H9 (cell line): ENCODE data around the gene GRIK1. TPM values are rescaled to one million over a fixed set of nuclear protein-coding genes. Genes with fewer than 3 reads are reported as not detected.

Experiments used
- DNase-seq: peaks from one replicate; pipeline ENCODE4 v3.0.0-alpha.2; 2017
- H2AFZ ChIP-seq: one replicate; pipeline ENCODE4 v1.6.1; 2013; ENCODE audit warnings: mild to moderate bottlenecking, low read length, control low read depth, moderate library complexity
- H2AK5ac ChIP-seq: 2 replicates; pipeline ENCODE4 v1.6.1; 2013; ENCODE audit warnings: low read length, control low read depth, mixed read lengths; ENCODE audit not compliant: insufficient read length
- H2BK120ac ChIP-seq: one replicate; pipeline ENCODE4 v1.6.1; 2013; ENCODE audit warnings: low read depth, mild to moderate bottlenecking, low read length, control low read depth, inconsistent platforms; ENCODE audit not compliant: poor library complexity, severe bottlenecking
- H2BK12ac ChIP-seq: 2 replicates; pipeline ENCODE4 v1.6.1; 2013; ENCODE audit warnings: low read length, control low read depth, mixed read lengths, low read depth; ENCODE audit not compliant: insufficient read length
- H2BK15ac ChIP-seq: 2 replicates; pipeline ENCODE4 v1.6.1; 2013; ENCODE audit warnings: low read depth, low read length, control low read depth
- H2BK20ac ChIP-seq: one replicate; pipeline ENCODE4 v1.6.1; 2013; ENCODE audit warnings: low read depth, mild to moderate bottlenecking, low read length, control low read depth, inconsistent platforms; ENCODE audit not compliant: poor library complexity, severe bottlenecking
- H2BK5ac ChIP-seq: 2 replicates; pipeline ENCODE4 v1.6.1; 2013; ENCODE audit warnings: low read length, control low read depth, mixed read lengths; ENCODE audit not compliant: insufficient read length
- H3K14ac ChIP-seq: 2 replicates; pipeline ENCODE4 v1.6.1; 2013; ENCODE audit warnings: low read length, control low read depth; ENCODE audit not compliant: insufficient read depth
- H3K18ac ChIP-seq: 2 replicates; pipeline ENCODE4 v1.6.1; 2013; ENCODE audit warnings: low read depth, mild to moderate bottlenecking, mixed read lengths, low read length, control low read depth; ENCODE audit not compliant: insufficient read length
- H3K23ac ChIP-seq: 2 replicates; pipeline ENCODE4 v1.6.1; 2013; ENCODE audit warnings: low read length, control low read depth, mixed read lengths, low read depth; ENCODE audit not compliant: insufficient read length
- H3K23me2 ChIP-seq: 2 replicates; pipeline ENCODE4 v1.6.1; 2013; ENCODE audit warnings: low read depth, mild to moderate bottlenecking, mixed read lengths, low read length, control low read depth; ENCODE audit not compliant: insufficient read length, poor library complexity, severe bottlenecking
- H3K27ac ChIP-seq: 2 replicates; pipeline ENCODE4 v1.5.1; 2013; ENCODE audit warnings: low read length, control low read depth, mixed read lengths, low read depth; ENCODE audit not compliant: insufficient read length
- H3K27me3 ChIP-seq: 2 replicates; pipeline ENCODE4 v1.6.1; 2013; ENCODE audit warnings: low read length, control low read depth, inconsistent platforms; ENCODE audit not compliant: insufficient read depth
- H3K4ac ChIP-seq: 2 replicates; pipeline ENCODE4 v1.6.1; 2013; ENCODE audit warnings: low read depth, mild to moderate bottlenecking, control low read depth, inconsistent platforms, low read length, moderate library complexity
- H3K4me1 ChIP-seq: 2 replicates; pipeline ENCODE4 v1.6.1; 2013; ENCODE audit warnings: low read length, control low read depth, inconsistent platforms; ENCODE audit not compliant: insufficient read depth
- H3K4me2 ChIP-seq: 2 replicates; pipeline ENCODE4 v1.6.1; 2013; ENCODE audit warnings: low read length, control low read depth, mixed read lengths; ENCODE audit not compliant: insufficient read length, insufficient read depth
- H3K56ac ChIP-seq: 2 replicates; pipeline ENCODE4 v1.6.1; 2013; ENCODE audit warnings: low read depth, mild to moderate bottlenecking, mixed read lengths, low read length, control low read depth; ENCODE audit not compliant: insufficient read length
- H3K79me1 ChIP-seq: 2 replicates; pipeline ENCODE4 v1.6.1; 2013; ENCODE audit warnings: low read depth, mild to moderate bottlenecking, moderate library complexity, low read length, control low read depth, inconsistent platforms; ENCODE audit not compliant: insufficient read depth, poor library complexity, severe bottlenecking
- H3K79me2 ChIP-seq: 2 replicates; pipeline ENCODE4 v1.6.1; 2013; ENCODE audit warnings: low read length, control low read depth, inconsistent platforms; ENCODE audit not compliant: insufficient read depth
- H3K9ac ChIP-seq: 2 replicates; pipeline ENCODE4 v1.6.1; 2013; ENCODE audit warnings: low read length, control low read depth, mixed read lengths; ENCODE audit not compliant: insufficient read length; ENCODE audit errors: extremely low read depth
- H3K9me3 ChIP-seq: one replicate; pipeline ENCODE4 v1.6.1; 2013; ENCODE audit warnings: low read depth, low read length, inconsistent platforms; ENCODE audit not compliant: control insufficient read depth
- H3T11ph ChIP-seq: one replicate; pipeline ENCODE4 v1.6.1; 2013; ENCODE audit warnings: mild to moderate bottlenecking, low read length, control low read depth, inconsistent platforms
- H4K20me1 ChIP-seq: one replicate; pipeline ENCODE4 v1.6.1; 2013; ENCODE audit not compliant: control insufficient read depth, insufficient read length, insufficient read depth
- H4K5ac ChIP-seq: 2 replicates; pipeline ENCODE4 v1.6.1; 2013; ENCODE audit warnings: low read depth, mild to moderate bottlenecking, mixed read lengths, low read length, control low read depth; ENCODE audit not compliant: insufficient read length
- H4K8ac ChIP-seq: replicated peaks from 2 replicates; pipeline ENCODE4 v1.6.1; 2013; ENCODE audit warnings: low read length, control low read depth, mixed read lengths, low read depth; ENCODE audit not compliant: insufficient read length
- H4K91ac ChIP-seq: 2 replicates; pipeline ENCODE4 v1.6.1; 2013; ENCODE audit warnings: low read depth, mild to moderate bottlenecking, moderate library complexity, mixed read lengths, low read length, control low read depth; ENCODE audit not compliant: insufficient read length
- H3K27ac Mint-ChIP-seq, 3 experiments: 2 replicates in 2 of 3; 3 replicates in 1 of 3; pipeline ENCODE4 v1.8.0; 2020 to 2021; ENCODE audit warnings: mixed read lengths in 3 of 3, mild to moderate bottlenecking in 1 of 3, moderate library complexity in 1 of 3
- H3K27me3 Mint-ChIP-seq: 2 replicates; pipeline ENCODE4 v1.8.0; 2021; ENCODE audit warnings: low read depth, mild to moderate bottlenecking, moderate library complexity, mixed read lengths
- H3K36me3 Mint-ChIP-seq, 3 experiments: 2 replicates in 2 of 3; 3 replicates in 1 of 3; pipeline ENCODE4 v1.8.0; 2020 to 2021; ENCODE audit warnings: low read depth in 3 of 3, mixed read lengths in 3 of 3; ENCODE audit not compliant: insufficient read depth in 1 of 3
- H3K4me1 Mint-ChIP-seq, 2 experiments: 2 replicates each; pipeline ENCODE4 v1.8.0; 2020; ENCODE audit warnings: mixed read lengths in 2 of 2
- H3K4me3 Mint-ChIP-seq, 2 experiments: 2 replicates in 1 of 2; 3 replicates in 1 of 2; pipeline ENCODE4 v1.8.0; 2020 to 2021; ENCODE audit warnings: mild to moderate bottlenecking in 2 of 2, mixed read lengths in 2 of 2, moderate library complexity in 1 of 2
- H3K9me3 Mint-ChIP-seq, 2 experiments: 2 replicates in 1 of 2; 3 replicates in 1 of 2; pipeline ENCODE4 v1.8.0; 2020; ENCODE audit warnings: mild to moderate bottlenecking in 2 of 2, mixed read lengths in 2 of 2, moderate library complexity in 1 of 2
- WGBS: extraction: QIAGEN DNeasy Blood & Tissue Kit; methylation state at CpG from one replicate; pipeline ENCODE4 v1.1.7; 2013; ENCODE audit warnings: missing lambda C conversion rate, low lambda C conversion rate, mixed read lengths; ENCODE audit not compliant: insufficient read length; ENCODE audit errors: extremely low coverage; 5-methylcytosine and 5-hydroxymethylcytosine counted together
- total RNA-seq: library from RNA; stranded (reverse); gene quantifications from 2 replicates; pipeline ENCODE4 v1.2.1, GENCODE V29; 2021
- TF ChIP-seq, protein P1 (sequence below): fragments of 200-600 bp; sonication (generic); conservative IDR thresholded peaks from 3 replicates; pipeline ENCODE4 v1.8.0; 2021; ENCODE audit warnings: antibody characterized with exemption, mild to moderate bottlenecking

GRIK1 gene
- total RNA-seq, 1 experiment from 2014 or later: not detected

DNA sequence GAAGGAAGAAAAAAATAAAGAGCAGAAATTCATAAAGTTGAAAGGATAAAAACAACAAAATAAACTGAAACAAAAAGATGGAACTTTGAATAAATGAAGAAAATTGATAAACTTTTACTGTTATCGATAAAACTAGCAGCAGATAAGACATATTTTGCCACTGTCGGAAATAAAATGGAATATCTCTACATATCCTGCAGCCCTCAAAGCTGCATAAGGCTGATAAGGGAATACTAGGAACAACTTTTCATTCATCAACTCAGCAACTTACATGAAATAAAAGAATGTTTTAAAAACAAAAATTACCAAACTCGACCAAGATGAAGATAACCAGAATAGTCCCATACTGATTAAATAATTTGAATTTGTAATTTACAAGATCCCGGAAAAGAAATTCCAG lies 48.0 kb upstream of the GRIK1 start:
- Mint-ChIP-seq H3K27ac (no peak overlapping the region), H3K4me3 (no peak overlapping the region), H3K36me3 (peaks cover 6 to 24% (median 9%) of the 10 kb centered on the region in 3 experiments; a peak in 5 of 7 replicates), H3K27me3 (no peaks in the 10 kb centered on the region; the same call in 1 of the 2 replicates), H3K4me1 (peaks cover 6% of the 10 kb centered on the region in 2 experiments), H3K9me3 (peaks cover 17 to 21% of the 10 kb centered on the region in 2 experiments; a peak in 4 of 5 replicates)
- DNase-seq: no peak
- Histone ChIP-seq H2BK120ac (no peak overlapping the region), H2BK12ac (no peak overlapping the region), H2AFZ (no peak overlapping the region), H3K9me3 (no peaks in the 10 kb centered on the region), H4K5ac (no peak overlapping the region), H2BK20ac (no peak overlapping the region), H3K23me2 (no peaks in the 10 kb centered on the region), H3K27ac (no peak overlapping the region), H4K20me1 (no peaks in the 10 kb centered on the region), H3K4me2 (no peak overlapping the region), H3K4ac (no peak overlapping the region), H3K56ac (no peak overlapping the region), H2BK15ac (no peak overlapping the region), H3K23ac (no peak overlapping the region), H2AK5ac (no peak overlapping the region), H4K8ac (no peak overlapping the region), H3K14ac (no peak overlapping the region), H4K91ac (no peak overlapping the region), H3K27me3 (no peaks in the 10 kb centered on the region), H3K79me2 (no peaks in the 10 kb centered on the region), H3T11ph (no peak overlapping the region), H3K4me1 (no peaks in the 10 kb centered on the region), H3K9ac (no peak overlapping the region), H3K18ac (no peak overlapping the region), H3K79me1 (no peaks in the 10 kb centered on the region), H2BK5ac (no peak overlapping the region)
- TF ChIP-seq, protein P1, sequence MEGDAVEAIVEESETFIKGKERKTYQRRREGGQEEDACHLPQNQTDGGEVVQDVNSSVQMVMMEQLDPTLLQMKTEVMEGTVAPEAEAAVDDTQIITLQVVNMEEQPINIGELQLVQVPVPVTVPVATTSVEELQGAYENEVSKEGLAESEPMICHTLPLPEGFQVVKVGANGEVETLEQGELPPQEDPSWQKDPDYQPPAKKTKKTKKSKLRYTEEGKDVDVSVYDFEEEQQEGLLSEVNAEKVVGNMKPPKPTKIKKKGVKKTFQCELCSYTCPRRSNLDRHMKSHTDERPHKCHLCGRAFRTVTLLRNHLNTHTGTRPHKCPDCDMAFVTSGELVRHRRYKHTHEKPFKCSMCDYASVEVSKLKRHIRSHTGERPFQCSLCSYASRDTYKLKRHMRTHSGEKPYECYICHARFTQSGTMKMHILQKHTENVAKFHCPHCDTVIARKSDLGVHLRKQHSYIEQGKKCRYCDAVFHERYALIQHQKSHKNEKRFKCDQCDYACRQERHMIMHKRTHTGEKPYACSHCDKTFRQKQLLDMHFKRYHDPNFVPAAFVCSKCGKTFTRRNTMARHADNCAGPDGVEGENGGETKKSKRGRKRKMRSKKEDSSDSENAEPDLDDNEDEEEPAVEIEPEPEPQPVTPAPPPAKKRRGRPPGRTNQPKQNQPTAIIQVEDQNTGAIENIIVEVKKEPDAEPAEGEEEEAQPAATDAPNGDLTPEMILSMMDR: no peak
- WGBS: no CpG with 5 or more reads among the region's 4 CpGs
